Measurements from ENCODE around the gene ALDH4A1. TPM values are rescaled to one million over a fixed set of nuclear protein-coding genes. Genes with fewer than 3 reads are reported as not detected.
A peak's percentile ranks its signal among the peaks of the same experiment; 100 is the strongest.

ALDH4A1 gene
- total RNA-seq, 3 donors from 2014 or later = 15.7 to 81.0 (median 23.7) TPM

GRCh38 chr1:18938707-18939070 lies 36.3 kb upstream of the ALDH4A1 start:
- Histone ChIP-seq H3K27ac (peak overlapping the region; percentile 22 to 75), H3K36me3 (no peaks in the 10 kb centered on the region), H3K27me3 (no peaks in the 10 kb centered on the region), H3K4me1 (peaks cover 13 to 16% of the 10 kb centered on the region in 2 donors), H3K4me3 (no peak overlapping the region), H3K9me3 (no peaks in the 10 kb centered on the region)
- no peak for DNase-seq (ENCODE audit: low spot score in 2 of 2)
- intact Hi-C loops (cut with DNase I; ENCODE audit: low total_unique reads) = no loop called here
- TF ChIP-seq CTCF (IDR thresholded peaks at IDR 0.05) (no peak), POLR2A (IDR thresholded peaks at IDR 0.05) (no peak), POLR2AphosphoS5 (IDR thresholded peaks at IDR 0.05) (no peak)

GRCh38 chr1:18938008-18938706 lies 35.8 kb upstream of the ALDH4A1 start:
- peak overlapping the region; percentile 22 to 75 for H3K27ac ChIP-seq
- intact Hi-C loops (cut with DNase I; ENCODE audit: low total_unique reads) = no loop called here
- H3K4me3 ChIP-seq = no peak overlapping the region
- H3K27me3 ChIP-seq = no peaks in the 10 kb centered on the region
- no peak for DNase-seq (ENCODE audit: low spot score in 2 of 2)
- no peaks in the 10 kb centered on the region for H3K36me3 ChIP-seq
- H3K9me3 ChIP-seq = no peaks in the 10 kb centered on the region
- TF ChIP-seq POLR2A (IDR thresholded peaks at IDR 0.05) (no peak), POLR2AphosphoS5 (IDR thresholded peaks at IDR 0.05) (no peak)
- H3K4me1 ChIP-seq = peaks cover 13 to 16% of the 10 kb centered on the region in 2 donors

GRCh38 chr1:18937539-18937938 lies 35.2 kb upstream of the ALDH4A1 start:
- intact Hi-C loops (cut with DNase I; ENCODE audit: low total_unique reads) = no loop called here
- no peak overlapping the region for H3K4me3 ChIP-seq
- H3K27me3 ChIP-seq = no peaks in the 10 kb centered on the region
- H3K9me3 ChIP-seq = no peaks in the 10 kb centered on the region
- no peak overlapping the region for H3K27ac ChIP-seq
- DNase-seq (ENCODE audit: low spot score in 2 of 2) = no peak
- TF ChIP-seq POLR2AphosphoS5 (IDR thresholded peaks at IDR 0.05) (no peak), CTCF (IDR thresholded peaks at IDR 0.05) (no peak), POLR2A (IDR thresholded peaks at IDR 0.05) (no peak)
- H3K36me3 ChIP-seq = no peaks in the 10 kb centered on the region
- peaks cover 13 to 23% of the 10 kb centered on the region in 2 donors for H3K4me1 ChIP-seq

GRCh38 chr1:18936814-18937481 lies 34.6 kb upstream of the ALDH4A1 start:
- intact Hi-C loops (cut with DNase I; ENCODE audit: low total_unique reads) = no loop called here
- Histone ChIP-seq H3K4me3 (no peak overlapping the region), H3K36me3 (no peaks in the 10 kb centered on the region), H3K27me3 (no peaks in the 10 kb centered on the region), H3K4me1 (peaks cover 8 to 25% of the 10 kb centered on the region in 2 donors), H3K9me3 (no peaks in the 10 kb centered on the region), H3K27ac (peak overlapping the region in 1 of 2 donors; percentile 3)
- TF ChIP-seq CTCF (IDR thresholded peaks at IDR 0.05) (no peak), POLR2A (IDR thresholded peaks at IDR 0.05) (no peak), POLR2AphosphoS5 (IDR thresholded peaks at IDR 0.05) (no peak)
- no peak for DNase-seq (ENCODE audit: low spot score in 2 of 2)

GRCh38 chr1:18936471-18936813 lies 34.1 kb upstream of the ALDH4A1 start:
- Histone ChIP-seq H3K36me3 (no peaks in the 10 kb centered on the region), H3K27me3 (no peaks in the 10 kb centered on the region), H3K9me3 (no peaks in the 10 kb centered on the region), H3K27ac (peak overlapping the region in 1 of 2 donors; percentile 3), H3K4me1 (peaks cover 7 to 20% of the 10 kb centered on the region in 2 donors), H3K4me3 (no peak overlapping the region)
- intact Hi-C loops (cut with DNase I; ENCODE audit: low total_unique reads) = no loop called here
- DNase-seq (ENCODE audit: low spot score in 2 of 2) = no peak
- TF ChIP-seq POLR2AphosphoS5 (IDR thresholded peaks at IDR 0.05) (no peak), POLR2A (IDR thresholded peaks at IDR 0.05) (no peak), CTCF (IDR thresholded peaks at IDR 0.05) (no peak)
